Coronary artery (tissue), 2 donors: Measurements from ENCODE around the gene PKD1.

Experiments
- DNase-seq: peaks from one replicate; pipeline ENCODE4 v3.0.0-alpha.2; 2017; ENCODE audit warnings: low spot score
- H3K27ac ChIP-seq, 2 donors: fragments of 200-600 bp; sonication (generic); one replicate each; pipeline ENCODE4 v1.5.1; 2016 to 2019
- H3K4me3 ChIP-seq: fragments of 200-600 bp; sonication (generic); 2 replicates; pipeline ENCODE4 v1.5.1; 2016; ENCODE audit warnings: mild to moderate bottlenecking, moderate library complexity
- TF ChIP-seq, protein P1 (sequence below): fragments of 200-600 bp; sonication (generic); IDR thresholded peaks from one replicate; pipeline ENCODE4 v1.5.1; 2019; ENCODE audit warnings: antibody characterized with exemption

The PKD1 gene

DNA sequence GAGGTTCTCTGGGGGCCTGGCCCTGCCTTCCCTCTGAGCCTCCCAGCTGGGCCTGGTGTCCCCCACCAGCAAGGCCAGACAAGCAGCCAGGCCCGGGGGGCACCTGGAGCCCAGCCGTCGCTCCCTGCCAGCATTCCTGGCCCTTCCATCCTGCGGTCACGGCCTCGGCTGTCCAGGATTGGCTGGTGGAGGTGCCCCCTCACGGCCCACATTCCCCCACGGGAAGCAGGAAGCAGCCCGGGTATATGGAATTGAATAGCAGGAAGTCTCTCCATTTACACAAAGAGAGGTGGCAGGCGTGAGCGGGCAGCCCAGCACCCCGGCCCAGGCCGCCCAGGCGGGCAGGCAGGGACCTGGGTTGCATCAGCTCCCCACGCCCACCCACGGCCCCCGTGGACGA is 34.4 kb upstream of the PKD1 start:
- TF ChIP-seq, protein P1, sequence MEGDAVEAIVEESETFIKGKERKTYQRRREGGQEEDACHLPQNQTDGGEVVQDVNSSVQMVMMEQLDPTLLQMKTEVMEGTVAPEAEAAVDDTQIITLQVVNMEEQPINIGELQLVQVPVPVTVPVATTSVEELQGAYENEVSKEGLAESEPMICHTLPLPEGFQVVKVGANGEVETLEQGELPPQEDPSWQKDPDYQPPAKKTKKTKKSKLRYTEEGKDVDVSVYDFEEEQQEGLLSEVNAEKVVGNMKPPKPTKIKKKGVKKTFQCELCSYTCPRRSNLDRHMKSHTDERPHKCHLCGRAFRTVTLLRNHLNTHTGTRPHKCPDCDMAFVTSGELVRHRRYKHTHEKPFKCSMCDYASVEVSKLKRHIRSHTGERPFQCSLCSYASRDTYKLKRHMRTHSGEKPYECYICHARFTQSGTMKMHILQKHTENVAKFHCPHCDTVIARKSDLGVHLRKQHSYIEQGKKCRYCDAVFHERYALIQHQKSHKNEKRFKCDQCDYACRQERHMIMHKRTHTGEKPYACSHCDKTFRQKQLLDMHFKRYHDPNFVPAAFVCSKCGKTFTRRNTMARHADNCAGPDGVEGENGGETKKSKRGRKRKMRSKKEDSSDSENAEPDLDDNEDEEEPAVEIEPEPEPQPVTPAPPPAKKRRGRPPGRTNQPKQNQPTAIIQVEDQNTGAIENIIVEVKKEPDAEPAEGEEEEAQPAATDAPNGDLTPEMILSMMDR, result no peak
- Histone ChIP-seq H3K4me3 (peak overlapping the region; percentile 54), H3K27ac (peak overlapping the region; percentile 2 to 56)
- DNase-seq, result no peak

DNA sequence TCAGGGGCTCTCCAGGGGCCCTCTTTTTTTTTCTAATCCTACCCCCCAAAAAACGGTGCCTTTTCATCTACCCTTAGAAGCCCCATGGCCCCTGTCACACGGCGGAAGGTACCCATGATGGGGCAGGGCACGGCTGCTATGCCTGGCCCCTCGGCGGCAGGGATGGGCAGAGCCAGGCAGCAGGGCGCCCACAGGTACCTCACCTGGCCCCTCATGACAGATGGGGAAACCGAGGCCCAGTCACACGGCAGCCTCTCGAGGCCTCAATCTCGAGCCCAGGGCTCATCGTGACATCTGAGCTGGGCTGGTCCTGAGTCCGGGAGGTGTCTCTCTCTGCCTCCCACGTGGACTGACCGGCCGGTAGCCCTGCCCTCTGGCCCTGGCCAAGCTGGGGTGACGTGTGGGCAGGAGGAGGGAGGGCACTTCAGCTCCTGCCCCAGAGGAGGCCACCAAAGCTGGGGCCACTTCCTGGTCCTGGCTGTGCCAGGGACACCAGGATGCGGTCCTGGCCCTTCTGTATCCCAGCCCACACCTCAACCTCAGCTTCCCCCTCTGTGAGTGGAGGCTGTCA is 31.5 kb upstream of the PKD1 start:
- TF ChIP-seq, protein P1, result no peak
- no peak for DNase-seq
- no peak overlapping the region for H3K27ac ChIP-seq
- H3K4me3 ChIP-seq, result no peak overlapping the region

DNA sequence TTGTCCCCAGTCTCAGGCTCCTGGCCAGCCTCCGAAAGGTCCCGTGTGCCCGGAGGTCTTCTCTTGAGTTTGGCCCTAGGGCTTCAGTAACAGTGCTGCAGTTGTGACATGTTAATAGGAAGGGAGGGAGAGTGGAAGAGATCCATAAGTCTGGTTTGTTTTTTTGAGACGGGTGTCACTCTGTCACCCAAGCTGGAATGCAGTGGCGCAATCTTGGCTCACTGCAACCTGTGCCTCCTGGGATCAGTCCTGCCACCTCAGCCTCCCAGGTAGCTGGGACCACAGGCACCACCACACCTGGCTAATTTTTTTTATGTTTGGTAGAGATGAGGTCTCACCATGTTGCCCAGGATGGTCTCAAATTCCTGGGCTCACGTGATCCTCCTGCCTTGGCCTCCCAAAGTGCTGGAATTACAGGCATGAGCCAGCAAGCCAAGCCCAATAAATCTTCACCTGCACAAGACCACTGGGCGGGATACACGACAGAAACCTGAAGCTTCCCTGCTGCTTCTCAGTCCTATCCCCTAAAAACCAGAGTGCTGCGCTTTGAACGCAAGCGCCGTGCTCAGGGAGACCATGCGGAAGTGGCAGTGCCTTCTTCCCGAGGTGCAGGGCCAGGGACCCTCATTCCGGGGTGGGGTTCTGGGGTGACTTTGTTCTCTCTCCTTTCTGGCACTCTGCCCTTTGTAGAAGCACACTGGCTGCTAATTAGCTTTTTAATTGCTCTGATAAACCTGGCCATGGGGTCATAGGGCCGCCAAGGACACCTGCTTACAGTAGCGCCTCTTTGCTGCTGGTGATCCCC is 30.8 kb upstream of the PKD1 start:
- no peak for DNase-seq
- TF ChIP-seq, protein P1, result no peak
- Histone ChIP-seq H3K27ac (no peak overlapping the region), H3K4me3 (no peak overlapping the region)

DNA sequence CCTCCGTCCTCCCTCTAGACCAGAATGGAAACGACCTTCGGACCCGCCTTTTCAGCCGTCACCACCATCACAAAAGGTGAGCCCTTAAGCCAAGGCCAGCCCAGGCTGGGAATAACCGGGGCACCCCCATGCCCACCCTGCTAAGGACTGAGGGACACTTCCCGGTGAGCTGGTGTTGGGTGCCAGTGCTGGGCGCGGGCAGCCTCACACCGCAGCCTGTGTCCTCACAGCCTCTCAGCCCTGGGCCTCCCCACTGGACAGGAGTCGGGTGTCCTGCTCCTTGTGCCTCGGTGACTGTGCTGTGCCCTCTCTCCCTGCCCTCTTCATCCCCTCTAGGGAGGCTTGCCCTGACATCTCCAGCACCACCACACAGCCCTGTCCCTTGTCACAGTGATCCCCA is 30.2 kb upstream of the PKD1 start:
- TF ChIP-seq, protein P1, result no peak
- Histone ChIP-seq H3K4me3 (no peak overlapping the region), H3K27ac (no peak overlapping the region)
- no peak for DNase-seq

DNA sequence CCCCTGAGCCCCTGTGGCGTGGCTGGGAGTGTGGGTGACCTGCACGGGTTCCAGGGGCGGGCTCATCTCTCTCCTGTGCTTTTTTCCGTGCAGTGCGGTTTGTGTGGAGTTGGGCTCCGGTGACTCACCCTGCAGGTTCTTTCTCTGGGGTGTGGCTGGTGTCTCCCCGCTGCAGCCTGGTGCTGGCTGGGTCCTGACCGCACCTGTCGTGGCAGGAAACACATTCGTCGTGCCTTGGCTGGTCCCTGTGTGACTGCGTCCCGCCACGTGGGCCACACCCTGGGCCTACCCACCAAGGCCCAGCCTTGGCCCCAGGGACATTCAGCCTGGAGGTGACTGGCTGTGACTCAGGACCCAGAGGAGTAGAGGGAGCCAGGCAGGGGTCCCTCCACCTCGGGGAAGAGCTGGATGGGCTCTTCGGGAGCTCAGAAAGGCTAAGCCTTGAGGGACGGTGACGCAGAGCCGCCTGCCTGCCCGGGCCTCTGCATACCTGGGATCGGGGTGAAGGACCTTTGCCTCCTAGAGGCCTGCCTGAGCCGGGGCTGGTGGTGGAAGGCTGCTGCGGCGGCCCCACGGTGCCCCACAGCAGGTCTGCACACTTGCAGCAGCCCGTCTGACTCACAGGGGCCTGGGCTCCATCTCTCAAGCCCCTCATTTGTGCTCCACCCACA is 27.6 kb upstream of the PKD1 start:
- TF ChIP-seq, protein P1, result no peak
- DNase-seq, result no peak
- no peak overlapping the region for H3K4me3 ChIP-seq

DNA sequence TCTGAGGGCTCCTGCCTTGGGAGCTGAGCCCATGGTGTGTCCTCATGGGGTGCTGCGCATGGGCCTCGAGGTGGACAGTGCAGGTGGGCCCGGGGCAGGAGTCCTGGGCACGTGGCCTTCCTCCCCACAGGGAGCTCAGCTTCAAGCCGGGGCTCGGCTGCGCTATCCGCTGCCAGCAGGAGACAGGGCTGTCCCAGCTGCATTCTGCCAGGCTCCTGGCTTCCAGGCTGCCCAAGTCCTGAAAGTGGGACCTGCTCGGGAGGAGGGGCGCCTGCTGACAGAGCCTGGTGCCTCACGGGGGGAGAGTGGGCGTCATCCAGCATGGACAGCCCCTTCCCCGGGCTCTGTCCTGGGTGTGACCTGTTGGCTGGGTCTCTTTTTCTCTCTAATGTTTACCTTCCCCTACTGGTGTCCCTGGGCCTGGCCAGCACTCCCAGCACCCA is 27.0 kb upstream of the PKD1 start:
- no peak for DNase-seq
- no peak overlapping the region for H3K27ac ChIP-seq
- H3K4me3 ChIP-seq, result no peak overlapping the region
- TF ChIP-seq, protein P1, result no peak

More for the DNA sequence above, 27.6 kb upstream of the PKD1 start:
- no peak overlapping the region for H3K27ac ChIP-seq
